Calu3 (cell line): ENCODE results near the gene NYAP2. TPM values are rescaled to one million over a fixed set of nuclear protein-coding genes. Genes with fewer than 3 reads are reported as not detected.

Source experiments
- BruUV-seq: library from RNA; stranded (reverse); fragments of 400-500 nt; replicated peaks from 2 replicates; lab custom pipeline; 2021; lab: Mats Ljungman, UMichigan
- CTCF ChIA-PET: fragments of 300-600 bp; sonication (Branson Sonifier 250); formaldehyde crosslinking; loops from one replicate; lab custom pipeline; 2022; ENCODE audit warnings: antibody characterized with exemption; lab: Charles Lee
- DNase-seq: peaks from one replicate; pipeline ENCODE4 v3.0.0; 2022
- H3K27ac Mint-ChIP-seq: one replicate; pipeline ENCODE4 v1.8.0; 2022; ENCODE audit warnings: mixed read lengths; ENCODE audit not compliant: unreplicated experiment
- H3K27me3 Mint-ChIP-seq: one replicate; pipeline ENCODE4 v1.8.0; 2022; ENCODE audit warnings: mixed read lengths; ENCODE audit not compliant: unreplicated experiment
- H3K36me3 Mint-ChIP-seq: one replicate; pipeline ENCODE4 v1.8.0; 2022; ENCODE audit warnings: mild to moderate bottlenecking, moderate library complexity, mixed read lengths; ENCODE audit not compliant: insufficient read depth, unreplicated experiment
- H3K4me1 Mint-ChIP-seq: one replicate; pipeline ENCODE4 v1.8.0; 2022; ENCODE audit warnings: mild to moderate bottlenecking, low read depth, mixed read lengths; ENCODE audit not compliant: unreplicated experiment
- H3K4me3 Mint-ChIP-seq: one replicate; pipeline ENCODE4 v1.8.0; 2022; ENCODE audit warnings: mild to moderate bottlenecking, low read depth, moderate library complexity, mixed read lengths; ENCODE audit not compliant: unreplicated experiment
- H3K9me3 Mint-ChIP-seq: one replicate; pipeline ENCODE4 v1.8.0; 2022; ENCODE audit warnings: low read depth, mixed read lengths; ENCODE audit not compliant: unreplicated experiment
- CTCF ChIP-seq: fragments of 200-600 bp; IDR thresholded peaks from one replicate; pipeline ENCODE4 v1.8.0; 2022; ENCODE audit warnings: antibody characterized with exemption; ENCODE audit not compliant: unreplicated experiment
- intact Hi-C: fragments of 100-400 bp; cut with micrococcal nuclease; formaldehyde crosslinking; loops from one replicate; pipeline ENCODE4 v1.10.0; 2022; ENCODE audit not compliant: unreplicated experiment
- total RNA-seq: library from RNA; stranded (reverse); gene quantifications from 2 replicates; pipeline ENCODE4 v1.2.3, GENCODE V29; 2022

The NYAP2 gene
- total RNA-seq, 1 experiment from 2014 or later = 0.07 TPM

GRCh38 chr2:225366731-225367130, 32.8 kb upstream of the NYAP2 start:
- CTCF ChIA-PET = no interaction called here
- H3K27me3 Mint-ChIP-seq = peaks cover 22% of the 10 kb centered on the region
- BruUV-seq = no TSS peak

GRCh38 chr2:225367482-225367881, 32.0 kb upstream of the NYAP2 start:
- no peak for TF ChIP-seq CTCF
- peaks cover 2% of the 10 kb centered on the region for H3K9me3 Mint-ChIP-seq
- H3K4me3 Mint-ChIP-seq = no peak overlapping the region
- BruUV-seq = no TSS peak
- DNase-seq = no peak
- peaks cover 25% of the 10 kb centered on the region for H3K27me3 Mint-ChIP-seq
- intact Hi-C loops = no loop called here
- H3K36me3 Mint-ChIP-seq = no peaks in the 10 kb centered on the region
- CTCF ChIA-PET = no interaction called here
- H3K27ac Mint-ChIP-seq = no peak overlapping the region
- H3K4me1 Mint-ChIP-seq = no peaks in the 10 kb centered on the region

More at GRCh38 chr2:225366731-225367130, 32.8 kb upstream of the NYAP2 start:
- intact Hi-C loops = no loop called here
- Mint-ChIP-seq H3K9me3 (peaks cover 2% of the 10 kb centered on the region), H3K27ac (no peak overlapping the region), H3K4me1 (no peaks in the 10 kb centered on the region), H3K4me3 (no peak overlapping the region), H3K36me3 (no peaks in the 10 kb centered on the region)
- TF ChIP-seq CTCF = no peak
- no peak for DNase-seq

GRCh38 chr2:225378984-225379383, 20.5 kb upstream of the NYAP2 start:
- no peak overlapping the region for H3K4me3 Mint-ChIP-seq
- H3K4me1 Mint-ChIP-seq = peaks cover 9% of the 10 kb centered on the region
- no peaks in the 10 kb centered on the region for H3K9me3 Mint-ChIP-seq
- H3K36me3 Mint-ChIP-seq = no peaks in the 10 kb centered on the region
- no peak for DNase-seq
- no peaks in the 10 kb centered on the region for H3K27me3 Mint-ChIP-seq
- CTCF ChIA-PET = interaction anchor here (0.6 kb wide), 1 partner anchor 134 kb away, joined by 3 read pairs; no protein-coding TSS in a partner anchor
- TF ChIP-seq CTCF = no peak
- no TSS peak for BruUV-seq
- H3K27ac Mint-ChIP-seq = no peak overlapping the region
- intact Hi-C loops = no loop called here

GRCh38 chr2:225379856-225380255, 19.7 kb upstream of the NYAP2 start:
- CTCF ChIA-PET = no interaction called here
- Mint-ChIP-seq H3K36me3 (no peaks in the 10 kb centered on the region), H3K4me1 (peaks cover 9% of the 10 kb centered on the region), H3K9me3 (no peaks in the 10 kb centered on the region), H3K27ac (no peak overlapping the region), H3K4me3 (no peak overlapping the region), H3K27me3 (no peaks in the 10 kb centered on the region)
- DNase-seq = no peak
- no TSS peak for BruUV-seq
- no peak for TF ChIP-seq CTCF
- intact Hi-C loops = no loop called here
